Thyroid gland (tissue), 4 donors: ENCODE data around the gene VAMP2.

ENCODE experiments used
- CTCF ChIP-seq, 6 experiments: fragments of 200-600 bp in 3 of 6; fragments of 450-650 bp in 3 of 6; sonication (generic) in 3 of 6; IDR thresholded peaks; one replicate each; pipeline ENCODE4 v1.5.1; 2016 to 2019; ENCODE audit warnings: antibody characterized with exemption in 6 of 6, mild to moderate bottlenecking in 2 of 6, inconsistent platforms in 1 of 6, moderate library complexity in 1 of 6
- POLR2A ChIP-seq, 2 donors: fragments of 450-650 bp; IDR thresholded peaks; one replicate each; pipeline ENCODE4 v1.6.1; 2017; ENCODE audit warnings: antibody characterized with exemption in 2 of 2, mild to moderate bottlenecking in 2 of 2, moderate library complexity in 1 of 2

GRCh38 chr17:8189711-8190477 lies 27.1 kb upstream of the VAMP2 start, which contains the start of gene BORCS6:
- peak in 1 of 6 experiments; percentile 12 for TF ChIP-seq CTCF (IDR thresholded peaks at IDR 0.05)
- peak in 1 of 2 donors; percentile 88 for TF ChIP-seq POLR2A (IDR thresholded peaks at IDR 0.05)
